Measurements from ENCODE around the gene LCMT1.

GRCh38 chr16:25213709-25214397 is 102.3 kb downstream of the LCMT1 start:
- TF ChIP-seq POLR2A (IDR thresholded peaks at IDR 0.05) (no peak), CTCF (IDR thresholded peaks at IDR 0.05) (no peak), POLR2AphosphoS5 (IDR thresholded peaks at IDR 0.05) (no peak)

Data from prostate gland (tissue), 2 donors.